ENCODE results near the gene TAMALIN.
"Not testable (repeated sequence)": the region's sequence is repeated elsewhere in the genome, so short reads cannot be mapped to it uniquely, and the experiment has no call there.

Gene TAMALIN

GRCh38 chr12:51973560-51973959, 33.2 kb upstream of the TAMALIN start:
- intact Hi-C loops (cut with micrococcal nuclease): loop anchor here (10.0 kb wide), 1 partner anchor 49 kb away; no protein-coding TSS in a partner anchor
- no peaks in the 10 kb centered on the region for H3K9me3 Mint-ChIP-seq
- peaks cover 33% of the 10 kb centered on the region for H3K36me3 Mint-ChIP-seq (ENCODE audit: low read depth)
- H3K4me1 Mint-ChIP-seq (ENCODE audit: low read depth): peaks cover 78% of the 10 kb centered on the region
- H3K27me3 Mint-ChIP-seq: no peaks in the 10 kb centered on the region
- no peak overlapping the region for H3K27ac Mint-ChIP-seq
- no peak overlapping the region for H3K4me3 Mint-ChIP-seq

GRCh38 chr12:51974646-51975045, 32.1 kb upstream of the TAMALIN start:
- no peaks in the 10 kb centered on the region for H3K27me3 Mint-ChIP-seq
- intact Hi-C loops (cut with micrococcal nuclease): loop anchor here (10.0 kb wide), 1 partner anchor 50 kb away; no protein-coding TSS in a partner anchor

GRCh38 chr12:51975196-51975595, 31.6 kb upstream of the TAMALIN start:
- intact Hi-C loops (cut with micrococcal nuclease): loop anchor here (10.0 kb wide), 1 partner anchor 50 kb away; no protein-coding TSS in a partner anchor
- H3K4me3 Mint-ChIP-seq: no peak overlapping the region
- H3K27me3 Mint-ChIP-seq: no peaks in the 10 kb centered on the region
- H3K27ac Mint-ChIP-seq: no peak overlapping the region
- peaks cover 84% of the 10 kb centered on the region for H3K4me1 Mint-ChIP-seq (ENCODE audit: low read depth)
- H3K9me3 Mint-ChIP-seq: no peaks in the 10 kb centered on the region
- peaks cover 46% of the 10 kb centered on the region for H3K36me3 Mint-ChIP-seq (ENCODE audit: low read depth)

More at GRCh38 chr12:51974646-51975045, 32.1 kb upstream of the TAMALIN start:
- Mint-ChIP-seq H3K36me3 (ENCODE audit: low read depth) (peaks cover 44% of the 10 kb centered on the region), H3K4me1 (ENCODE audit: low read depth) (peaks cover 84% of the 10 kb centered on the region), H3K27ac (no peak overlapping the region), H3K4me3 (no peak overlapping the region), H3K9me3 (no peaks in the 10 kb centered on the region)

GRCh38 chr12:51976376-51977160, 30.2 kb upstream of the TAMALIN start:
- Mint-ChIP-seq H3K27me3 (no peaks in the 10 kb centered on the region), H3K36me3 (ENCODE audit: low read depth) (peaks cover 57% of the 10 kb centered on the region), H3K4me3 (no peak overlapping the region), H3K9me3 (no peaks in the 10 kb centered on the region), H3K4me1 (ENCODE audit: low read depth) (peaks cover 75% of the 10 kb centered on the region), H3K27ac (no peak overlapping the region)
- intact Hi-C loops (cut with micrococcal nuclease): loop anchor here (10.0 kb wide), 1 partner anchor 52 kb away; no protein-coding TSS in a partner anchor

GRCh38 chr12:51977320-51977753, 29.4 kb upstream of the TAMALIN start:
- Mint-ChIP-seq H3K4me1 (ENCODE audit: low read depth) (peaks cover 69% of the 10 kb centered on the region), H3K27me3 (no peaks in the 10 kb centered on the region), H3K27ac (no peak overlapping the region), H3K4me3 (no peak overlapping the region), H3K9me3 (no peaks in the 10 kb centered on the region), H3K36me3 (ENCODE audit: low read depth) (peaks cover 65% of the 10 kb centered on the region)
- intact Hi-C loops (cut with micrococcal nuclease): loop anchor here (10.0 kb wide), 1 partner anchor 53 kb away; no protein-coding TSS in a partner anchor

- H3K4me1 Mint-ChIP-seq (ENCODE audit: low read depth): peaks cover 50% of the 10 kb centered on the region
- not testable (repeated sequence) for H3K4me3 Mint-ChIP-seq, H3K27ac Mint-ChIP-seq, H3K9me3 Mint-ChIP-seq, H3K27me3 Mint-ChIP-seq
- peaks cover 82% of the 10 kb centered on the region for H3K36me3 Mint-ChIP-seq (ENCODE audit: low read depth)
- intact Hi-C loops (cut with micrococcal nuclease): loop anchor here (10.0 kb wide), 1 partner anchor 55 kb away; no protein-coding TSS in a partner anchor
Measured at GRCh38 chr12:51979306-51979705, 27.4 kb upstream of the TAMALIN start.

GRCh38 chr12:51980051-51980808, 26.5 kb upstream of the TAMALIN start:
- no peaks in the 10 kb centered on the region for H3K27me3 Mint-ChIP-seq
- intact Hi-C loops (cut with micrococcal nuclease): loop anchor here (1.0 kb wide), 1 partner anchor 85 kb away; no protein-coding TSS in a partner anchor
- no peak overlapping the region for H3K4me3 Mint-ChIP-seq
- H3K9me3 Mint-ChIP-seq: no peaks in the 10 kb centered on the region
- H3K4me1 Mint-ChIP-seq (ENCODE audit: low read depth): peaks cover 41% of the 10 kb centered on the region
- no peak overlapping the region for H3K27ac Mint-ChIP-seq
- peaks cover 86% of the 10 kb centered on the region for H3K36me3 Mint-ChIP-seq (ENCODE audit: low read depth)

- no peak overlapping the region for H3K4me3 Mint-ChIP-seq
- H3K36me3 Mint-ChIP-seq (ENCODE audit: low read depth): peaks cover 86% of the 10 kb centered on the region
- H3K4me1 Mint-ChIP-seq (ENCODE audit: low read depth): peaks cover 36% of the 10 kb centered on the region
- no peaks in the 10 kb centered on the region for H3K27me3 Mint-ChIP-seq
- no peak overlapping the region for H3K27ac Mint-ChIP-seq
- intact Hi-C loops (cut with micrococcal nuclease): loop anchor here (1.0 kb wide), 1 partner anchor 85 kb away; no protein-coding TSS in a partner anchor
- H3K9me3 Mint-ChIP-seq: no peaks in the 10 kb centered on the region
Measured at GRCh38 chr12:51980809-51981127, 26.0 kb upstream of the TAMALIN start.

GRCh38 chr12:51984657-51985056, 22.1 kb upstream of the TAMALIN start:
- H3K4me1 Mint-ChIP-seq (ENCODE audit: low read depth): peaks cover 12% of the 10 kb centered on the region

GRCh38 chr12:51985154-51985835, 21.5 kb upstream of the TAMALIN start:
- Mint-ChIP-seq H3K27ac (no peak overlapping the region), H3K27me3 (no peaks in the 10 kb centered on the region), H3K36me3 (ENCODE audit: low read depth) (peaks cover 67% of the 10 kb centered on the region), H3K4me1 (ENCODE audit: low read depth) (peaks cover 9% of the 10 kb centered on the region), H3K9me3 (no peaks in the 10 kb centered on the region), H3K4me3 (no peak overlapping the region)
- intact Hi-C loops (cut with micrococcal nuclease): no loop called here

More at GRCh38 chr12:51984657-51985056, 22.1 kb upstream of the TAMALIN start:
- H3K9me3 Mint-ChIP-seq: no peaks in the 10 kb centered on the region
- no peak overlapping the region for H3K4me3 Mint-ChIP-seq
- H3K27me3 Mint-ChIP-seq: no peaks in the 10 kb centered on the region
- intact Hi-C loops (cut with micrococcal nuclease): no loop called here
- H3K27ac Mint-ChIP-seq: no peak overlapping the region
- H3K36me3 Mint-ChIP-seq (ENCODE audit: low read depth): peaks cover 69% of the 10 kb centered on the region

- intact Hi-C loops (cut with micrococcal nuclease): no loop called here
- Mint-ChIP-seq H3K9me3 (no peaks in the 10 kb centered on the region), H3K4me1 (ENCODE audit: low read depth) (peaks cover 9% of the 10 kb centered on the region), H3K36me3 (ENCODE audit: low read depth) (peaks cover 56% of the 10 kb centered on the region), H3K4me3 (no peak overlapping the region), H3K27ac (no peak overlapping the region), H3K27me3 (no peaks in the 10 kb centered on the region)
Measured at GRCh38 chr12:51986834-51987233, 19.9 kb upstream of the TAMALIN start.

- Mint-ChIP-seq H3K27me3 (no peaks in the 10 kb centered on the region), H3K4me3 (no peak overlapping the region), H3K36me3 (ENCODE audit: low read depth) (peaks cover 57% of the 10 kb centered on the region), H3K4me1 (ENCODE audit: low read depth) (peaks cover 18% of the 10 kb centered on the region), H3K9me3 (no peaks in the 10 kb centered on the region), H3K27ac (no peak overlapping the region)
- intact Hi-C loops (cut with micrococcal nuclease): no loop called here
Measured at GRCh38 chr12:51992246-51992645, 14.5 kb upstream of the TAMALIN start.

- Mint-ChIP-seq H3K4me3 (no peak overlapping the region), H3K27ac (no peak overlapping the region), H3K9me3 (no peaks in the 10 kb centered on the region), H3K27me3 (no peaks in the 10 kb centered on the region), H3K36me3 (ENCODE audit: low read depth) (peaks cover 62% of the 10 kb centered on the region), H3K4me1 (ENCODE audit: low read depth) (peaks cover 18% of the 10 kb centered on the region)
- intact Hi-C loops (cut with micrococcal nuclease): no loop called here
Measured at GRCh38 chr12:51994539-51994820, 12.3 kb upstream of the TAMALIN start.

GRCh38 chr12:51994959-51995358, 11.8 kb upstream of the TAMALIN start:
- intact Hi-C loops (cut with micrococcal nuclease): no loop called here
- Mint-ChIP-seq H3K9me3 (no peaks in the 10 kb centered on the region), H3K27ac (no peak overlapping the region), H3K4me1 (ENCODE audit: low read depth) (peaks cover 13% of the 10 kb centered on the region), H3K27me3 (no peaks in the 10 kb centered on the region), H3K36me3 (ENCODE audit: low read depth) (peaks cover 65% of the 10 kb centered on the region), H3K4me3 (no peak overlapping the region)
